SK-N-MC (cell line): ENCODE results near the gene JAKMIP3.

ENCODE experiments used
- EZH2 ChIP-seq: fragments of 200-600 bp; sonication (generic); IDR thresholded peaks from one replicate; pipeline ENCODE4 v1.6.1; 2017; ENCODE audit warnings: antibody characterized with exemption
- FOXP2 ChIP-seq: optimal IDR thresholded peaks from 2 replicates; pipeline ENCODE3; 2011; ENCODE audit warnings: mild to moderate bottlenecking, moderate library complexity; ENCODE audit not compliant: insufficient read depth; ENCODE audit errors: extremely low read length, control extremely low read depth
- POLR2AphosphoS5 ChIP-seq: IDR thresholded peaks from 2 replicates; pipeline ENCODE4 v1.6.1; 2012; ENCODE audit warnings: mild to moderate bottlenecking, low read depth, low read length, borderline replicate concordance

- no peak for TF ChIP-seq EZH2
- no peak for TF ChIP-seq POLR2AphosphoS5
- no peak for TF ChIP-seq FOXP2
Observed at GRCh38 chr10:132033632-132034031, 32.1 kb upstream of the JAKMIP3 start.
